GM08714 (cell line): Measurements from ENCODE around the gene ARIH2.

ENCODE experiments used
- H3K4me3 ChIP-seq: fragments of 200-500 bp; sonication (Bioruptor generic); 2 replicates; pipeline ENCODE4 v1.5.1; 2014; ENCODE audit warnings: mild to moderate bottlenecking, low read length, inconsistent platforms
- ZNF274 ChIP-seq: IDR thresholded peaks from 2 replicates; pipeline ENCODE4 v1.6.1; 2012; ENCODE audit warnings: mild to moderate bottlenecking, low read depth, low read length

The ARIH2 gene

GRCh38 chr3:48979451-48979850, 60.8 kb downstream of the ARIH2 start:
- no peak overlapping the region for H3K4me3 ChIP-seq
- TF ChIP-seq ZNF274, result no peak

- no peak for TF ChIP-seq ZNF274
Measured at GRCh38 chr3:48980295-48980694, 61.7 kb downstream of the ARIH2 start.

GRCh38 chr3:48982016-48982415, 63.4 kb downstream of the ARIH2 start:
- no peak overlapping the region for H3K4me3 ChIP-seq
- no peak for TF ChIP-seq ZNF274

More at GRCh38 chr3:48980295-48980694, 61.7 kb downstream of the ARIH2 start:
- H3K4me3 ChIP-seq, result no peak overlapping the region

- no peak overlapping the region for H3K4me3 ChIP-seq
- TF ChIP-seq ZNF274, result no peak
Measured at GRCh38 chr3:48982686-48983085, 64.0 kb downstream of the ARIH2 start.

GRCh38 chr3:48983096-48983495, 64.5 kb downstream of the ARIH2 start:
- H3K4me3 ChIP-seq, result no peak overlapping the region
- TF ChIP-seq ZNF274, result no peak

GRCh38 chr3:48984663-48985062, 66.0 kb downstream of the ARIH2 start:
- H3K4me3 ChIP-seq, result no peak overlapping the region
- TF ChIP-seq ZNF274, result no peak

GRCh38 chr3:48985831-48986376, 67.3 kb downstream of the ARIH2 start:
- no peak for TF ChIP-seq ZNF274
- H3K4me3 ChIP-seq, result no peak overlapping the region

- peak overlapping the region; percentile 71; the same call in 1 of the 2 replicates for H3K4me3 ChIP-seq
- no peak for TF ChIP-seq ZNF274
Measured at GRCh38 chr3:48989126-48989795, 70.6 kb downstream of the ARIH2 start.

GRCh38 chr3:48989796-48990635, 71.4 kb downstream of the ARIH2 start, which contains the start of gene P4HTM:
Gene P4HTM (plus strand): TSS chr3:48990241. CDS start chr3:48990257, 16 bp downstream.
- no peak for TF ChIP-seq ZNF274
- peak within 1 kb of the TSS; percentile 71 for H3K4me3 ChIP-seq

- no peak for TF ChIP-seq ZNF274
- peak overlapping the region; percentile 71 for H3K4me3 ChIP-seq
Measured at GRCh38 chr3:48990636-48991469, 72.2 kb downstream of the ARIH2 start.

- no peak for TF ChIP-seq ZNF274
- no peak overlapping the region for H3K4me3 ChIP-seq
Measured at GRCh38 chr3:48991851-48992545, 73.4 kb downstream of the ARIH2 start.

GRCh38 chr3:48993834-48994233, 75.2 kb downstream of the ARIH2 start:
- no peak for TF ChIP-seq ZNF274
- H3K4me3 ChIP-seq, result no peak overlapping the region

GRCh38 chr3:48996640-48997039, 78.0 kb downstream of the ARIH2 start:
- no peak overlapping the region for H3K4me3 ChIP-seq
- no peak for TF ChIP-seq ZNF274
